ENCODE data around the gene KRT85.

DNA sequence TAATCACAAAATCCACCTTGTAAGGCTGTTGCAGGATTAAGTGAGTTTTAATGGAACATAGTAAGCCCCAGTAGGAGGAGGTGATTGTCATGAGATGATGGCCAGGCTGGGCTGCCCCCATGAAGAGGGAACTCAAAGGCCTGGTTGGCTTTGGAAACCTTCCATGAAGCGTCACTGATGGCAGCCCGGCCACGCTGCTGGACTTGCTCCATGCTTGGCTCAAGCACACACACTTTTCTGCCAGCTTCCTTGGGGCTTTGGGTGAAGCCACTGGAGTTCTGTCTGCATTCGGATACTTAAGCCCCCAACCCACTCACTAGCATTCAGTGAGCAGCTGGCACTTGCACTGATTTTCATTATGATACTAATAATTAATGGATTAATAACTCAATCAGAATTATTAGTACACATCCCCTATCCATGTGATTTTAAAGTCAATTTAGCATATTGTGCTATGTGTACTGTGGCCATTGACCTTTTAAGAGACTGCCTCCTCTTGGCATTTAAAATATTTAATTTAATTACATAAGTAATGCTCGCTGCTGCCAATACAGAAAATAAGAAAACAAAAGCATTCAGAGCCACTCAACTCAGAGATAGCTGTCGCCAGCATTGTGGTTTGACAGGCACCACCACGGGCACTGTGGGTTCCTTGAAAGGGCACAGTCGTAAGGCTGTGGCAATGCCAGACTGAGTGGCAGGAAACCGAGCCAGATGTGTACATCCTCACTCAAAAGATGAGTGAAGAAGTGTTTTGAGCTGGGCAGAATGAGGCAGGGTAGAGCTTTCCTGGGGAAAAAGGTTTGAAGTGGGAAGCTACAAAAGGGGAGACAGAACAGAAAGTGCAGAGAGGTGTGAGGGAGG lies 15.9 kb downstream of the KRT85 start:
- TF ChIP-seq, protein P1, sequence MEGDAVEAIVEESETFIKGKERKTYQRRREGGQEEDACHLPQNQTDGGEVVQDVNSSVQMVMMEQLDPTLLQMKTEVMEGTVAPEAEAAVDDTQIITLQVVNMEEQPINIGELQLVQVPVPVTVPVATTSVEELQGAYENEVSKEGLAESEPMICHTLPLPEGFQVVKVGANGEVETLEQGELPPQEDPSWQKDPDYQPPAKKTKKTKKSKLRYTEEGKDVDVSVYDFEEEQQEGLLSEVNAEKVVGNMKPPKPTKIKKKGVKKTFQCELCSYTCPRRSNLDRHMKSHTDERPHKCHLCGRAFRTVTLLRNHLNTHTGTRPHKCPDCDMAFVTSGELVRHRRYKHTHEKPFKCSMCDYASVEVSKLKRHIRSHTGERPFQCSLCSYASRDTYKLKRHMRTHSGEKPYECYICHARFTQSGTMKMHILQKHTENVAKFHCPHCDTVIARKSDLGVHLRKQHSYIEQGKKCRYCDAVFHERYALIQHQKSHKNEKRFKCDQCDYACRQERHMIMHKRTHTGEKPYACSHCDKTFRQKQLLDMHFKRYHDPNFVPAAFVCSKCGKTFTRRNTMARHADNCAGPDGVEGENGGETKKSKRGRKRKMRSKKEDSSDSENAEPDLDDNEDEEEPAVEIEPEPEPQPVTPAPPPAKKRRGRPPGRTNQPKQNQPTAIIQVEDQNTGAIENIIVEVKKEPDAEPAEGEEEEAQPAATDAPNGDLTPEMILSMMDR (IDR thresholded peaks at IDR 0.05; ENCODE audit: extremely low read depth in 1 of 2, insufficient read depth in 1 of 2, low read depth in 1 of 2, low read length in 2 of 2): no peak
- no peak for TF ChIP-seq POLR2A (IDR thresholded peaks at IDR 0.05; ENCODE audit: low read depth, low read length)
- TF ChIP-seq, protein P2, sequence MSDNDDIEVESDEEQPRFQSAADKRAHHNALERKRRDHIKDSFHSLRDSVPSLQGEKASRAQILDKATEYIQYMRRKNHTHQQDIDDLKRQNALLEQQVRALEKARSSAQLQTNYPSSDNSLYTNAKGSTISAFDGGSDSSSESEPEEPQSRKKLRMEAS (IDR thresholded peaks at IDR 0.05; ENCODE audit: insufficient read depth, insufficient read length): no peak
- no peak for TF ChIP-seq EZH2 (IDR thresholded peaks at IDR 0.05; ENCODE audit: borderline replicate concordance, low read depth, low read length, severe bottlenecking)
- TF ChIP-seq POLR2AphosphoS5 (IDR thresholded peaks at IDR 0.05; ENCODE audit: insufficient read depth, low read depth, low read length): no peak

Data from endothelial cell of umbilical vein (primary cell).